ENCODE data around the gene PPM1B.

GRCh38 chr2:44269831-44270230, 101.2 kb downstream of the PPM1B start:
- TF ChIP-seq POLR2A (IDR thresholded peaks at IDR 0.05; ENCODE audit: low read depth, low read length) (no peak), TAF1 (IDR thresholded peaks at IDR 0.05; ENCODE audit: low read depth, low read length) (no peak), POLR2AphosphoS5 (IDR thresholded peaks at IDR 0.05; ENCODE audit: low read depth, low read length) (no peak), SPI1 (IDR thresholded peaks at IDR 0.05; ENCODE audit: low read depth, low read length) (no peak)
